Chondrocyte (in vitro differentiated cells): ENCODE data around the gene SCN4A. TPM values are rescaled to one million over a fixed set of nuclear protein-coding genes. Genes with fewer than 3 reads are reported as not detected.
"Not testable (repeated sequence)": the region's sequence is repeated elsewhere in the genome, so short reads cannot be mapped to it uniquely, and the experiment has no call there.

Experiments
- DNase-seq: peaks from one replicate; pipeline ENCODE4 v3.0.0; 2021; ENCODE audit warnings: mixed read lengths, low spot score
- H3K27ac Mint-ChIP-seq: one replicate; pipeline ENCODE4 v1.8.0; 2021; ENCODE audit warnings: mild to moderate bottlenecking, moderate library complexity, mixed read lengths; ENCODE audit not compliant: unreplicated experiment
- H3K27me3 Mint-ChIP-seq: 2 replicates; pipeline ENCODE4 v1.8.0; 2021; ENCODE audit warnings: low read depth, mixed read lengths
- H3K36me3 Mint-ChIP-seq: 2 replicates; pipeline ENCODE4 v1.8.0; 2021; ENCODE audit warnings: low read depth, mixed read lengths
- H3K4me1 Mint-ChIP-seq: 2 replicates; pipeline ENCODE4 v1.8.0; 2021; ENCODE audit warnings: low read depth, mild to moderate bottlenecking, mixed read lengths
- H3K4me3 Mint-ChIP-seq: one replicate; pipeline ENCODE4 v1.8.0; 2021; ENCODE audit warnings: mild to moderate bottlenecking, moderate library complexity, mixed read lengths; ENCODE audit not compliant: unreplicated experiment
- H3K9me3 Mint-ChIP-seq: 2 replicates; pipeline ENCODE4 v1.8.0; 2021; ENCODE audit warnings: low read depth, mixed read lengths
- total RNA-seq: library from RNA; stranded (reverse); gene quantifications from 3 replicates; pipeline ENCODE4 v1.2.1, GENCODE V29; 2021
- TF ChIP-seq, protein P1 (sequence below): fragments of 200-600 bp; sonication (generic); IDR thresholded peaks from 2 replicates; pipeline ENCODE4 v1.5.0; 2021; ENCODE audit warnings: antibody characterized with exemption, mild to moderate bottlenecking, moderate library complexity

The SCN4A gene
- total RNA-seq, 1 donor from 2014 or later = not detected

DNA sequence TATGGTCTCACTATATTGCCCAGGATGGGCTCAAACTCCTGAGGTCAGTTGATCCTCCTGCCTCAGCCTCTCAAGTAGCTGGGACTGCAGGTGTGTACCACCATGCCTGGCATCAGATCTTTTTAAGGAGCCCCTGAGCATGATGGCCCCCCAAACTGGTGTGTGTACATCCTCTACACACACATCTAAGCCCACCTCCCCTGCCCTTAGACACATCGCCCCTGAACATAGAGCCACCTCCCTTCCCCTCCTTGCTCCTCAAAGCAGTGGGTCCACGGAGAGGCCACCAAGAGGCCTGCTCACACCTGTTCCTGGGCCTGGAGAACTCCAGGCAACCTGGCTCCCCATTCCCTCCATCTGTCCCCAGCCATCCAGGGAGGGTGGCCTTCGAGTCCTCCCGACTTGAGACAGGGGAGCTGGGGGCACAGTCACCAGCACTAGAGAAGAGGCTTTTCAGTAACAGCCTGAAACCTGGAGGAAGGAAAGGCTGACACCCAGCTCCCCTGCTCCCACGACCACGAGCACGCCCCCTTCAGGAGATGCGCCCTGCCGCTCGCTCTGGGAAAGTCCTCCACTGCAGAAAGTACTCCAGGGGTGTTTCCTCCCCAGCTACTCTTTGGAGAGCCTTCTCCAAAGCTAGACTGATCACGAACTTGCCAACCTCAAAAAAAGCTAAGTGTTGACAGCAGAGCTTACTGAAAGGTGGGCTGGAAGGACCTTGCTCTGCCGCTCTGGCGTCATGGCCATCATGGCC is 12.8 kb upstream of the SCN4A start:
- Mint-ChIP-seq H3K27me3 (peaks cover 8% of the 10 kb centered on the region), H3K9me3 (peaks cover 11% of the 10 kb centered on the region), H3K4me3 (no peak overlapping the region), H3K36me3 (peaks cover 4% of the 10 kb centered on the region), H3K4me1 (peaks cover 35% of the 10 kb centered on the region), H3K27ac (no peak overlapping the region)
- TF ChIP-seq, protein P1, sequence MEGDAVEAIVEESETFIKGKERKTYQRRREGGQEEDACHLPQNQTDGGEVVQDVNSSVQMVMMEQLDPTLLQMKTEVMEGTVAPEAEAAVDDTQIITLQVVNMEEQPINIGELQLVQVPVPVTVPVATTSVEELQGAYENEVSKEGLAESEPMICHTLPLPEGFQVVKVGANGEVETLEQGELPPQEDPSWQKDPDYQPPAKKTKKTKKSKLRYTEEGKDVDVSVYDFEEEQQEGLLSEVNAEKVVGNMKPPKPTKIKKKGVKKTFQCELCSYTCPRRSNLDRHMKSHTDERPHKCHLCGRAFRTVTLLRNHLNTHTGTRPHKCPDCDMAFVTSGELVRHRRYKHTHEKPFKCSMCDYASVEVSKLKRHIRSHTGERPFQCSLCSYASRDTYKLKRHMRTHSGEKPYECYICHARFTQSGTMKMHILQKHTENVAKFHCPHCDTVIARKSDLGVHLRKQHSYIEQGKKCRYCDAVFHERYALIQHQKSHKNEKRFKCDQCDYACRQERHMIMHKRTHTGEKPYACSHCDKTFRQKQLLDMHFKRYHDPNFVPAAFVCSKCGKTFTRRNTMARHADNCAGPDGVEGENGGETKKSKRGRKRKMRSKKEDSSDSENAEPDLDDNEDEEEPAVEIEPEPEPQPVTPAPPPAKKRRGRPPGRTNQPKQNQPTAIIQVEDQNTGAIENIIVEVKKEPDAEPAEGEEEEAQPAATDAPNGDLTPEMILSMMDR = no peak
- no peak for DNase-seq

DNA sequence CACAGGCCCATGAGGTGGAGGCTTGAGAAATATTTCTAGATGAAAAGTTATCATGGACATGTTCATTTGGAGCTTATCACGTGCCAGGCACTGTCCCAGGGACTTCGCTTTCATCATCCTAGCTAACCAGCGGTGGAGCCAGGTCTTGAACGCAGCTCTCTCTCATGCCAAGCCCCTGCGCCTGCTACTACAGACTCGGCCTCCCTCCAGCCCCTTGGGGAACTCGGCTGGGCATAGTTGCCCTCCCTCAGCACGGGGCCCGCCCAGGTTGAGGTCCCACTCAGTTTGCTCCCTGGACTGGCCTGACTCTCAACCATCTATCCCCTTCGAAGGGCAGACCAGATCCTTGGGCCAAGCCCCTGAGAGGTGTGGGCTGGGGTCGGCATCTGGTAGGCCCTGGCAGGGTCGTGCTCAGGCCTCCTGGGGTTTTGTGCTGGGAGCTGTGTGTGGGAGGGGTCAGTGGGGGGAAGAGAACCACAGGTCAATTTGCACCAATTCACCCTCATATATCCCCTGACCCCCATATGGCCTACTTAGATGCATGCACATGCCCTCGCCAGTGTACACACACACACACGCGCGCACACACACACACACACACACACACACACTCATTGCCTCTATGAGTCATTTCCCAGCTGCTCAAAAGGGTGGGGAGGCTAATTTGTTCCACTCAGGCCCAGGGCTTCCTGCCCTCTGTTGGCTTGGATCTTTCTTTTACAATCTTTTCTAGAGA is 12.1 kb upstream of the SCN4A start:
- Mint-ChIP-seq H3K4me1 (peaks cover 41% of the 10 kb centered on the region), H3K27ac (peak overlapping the region; percentile 5), H3K9me3 (peaks cover 11% of the 10 kb centered on the region), H3K27me3 (peaks cover 6% of the 10 kb centered on the region), H3K36me3 (peaks cover 4% of the 10 kb centered on the region), H3K4me3 (no peak overlapping the region)
- TF ChIP-seq, protein P1 = no peak
- DNase-seq = no peak

DNA sequence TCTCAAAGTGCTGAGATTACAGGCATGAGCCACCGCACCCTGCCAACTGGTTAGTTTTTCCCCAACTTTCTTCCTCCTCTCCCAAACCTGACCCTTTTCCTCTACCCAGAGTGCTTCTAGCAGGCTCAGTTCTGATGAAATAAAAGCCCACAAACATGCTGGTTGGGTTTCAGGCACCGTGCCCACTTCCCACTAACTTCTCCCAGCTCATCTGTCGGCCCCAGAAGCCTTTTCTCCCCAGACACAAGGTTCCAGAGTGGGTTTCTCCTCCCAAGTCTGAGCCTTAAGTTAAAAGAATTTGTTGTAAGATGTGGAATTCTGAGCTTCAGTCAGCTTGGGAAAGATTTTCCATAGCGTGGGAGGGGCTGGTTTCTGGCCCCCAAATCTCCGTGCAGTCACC is 11.5 kb upstream of the SCN4A start:
- peak overlapping the region; percentile 19 for H3K27ac Mint-ChIP-seq
- TF ChIP-seq, protein P1 = no peak
- H3K36me3 Mint-ChIP-seq = peaks cover 4% of the 10 kb centered on the region
- no peak for DNase-seq
- no peak overlapping the region for H3K4me3 Mint-ChIP-seq
- H3K4me1 Mint-ChIP-seq = peaks cover 36% of the 10 kb centered on the region
- H3K9me3 Mint-ChIP-seq = peaks cover 11% of the 10 kb centered on the region
- peaks cover 2% of the 10 kb centered on the region for H3K27me3 Mint-ChIP-seq

DNA sequence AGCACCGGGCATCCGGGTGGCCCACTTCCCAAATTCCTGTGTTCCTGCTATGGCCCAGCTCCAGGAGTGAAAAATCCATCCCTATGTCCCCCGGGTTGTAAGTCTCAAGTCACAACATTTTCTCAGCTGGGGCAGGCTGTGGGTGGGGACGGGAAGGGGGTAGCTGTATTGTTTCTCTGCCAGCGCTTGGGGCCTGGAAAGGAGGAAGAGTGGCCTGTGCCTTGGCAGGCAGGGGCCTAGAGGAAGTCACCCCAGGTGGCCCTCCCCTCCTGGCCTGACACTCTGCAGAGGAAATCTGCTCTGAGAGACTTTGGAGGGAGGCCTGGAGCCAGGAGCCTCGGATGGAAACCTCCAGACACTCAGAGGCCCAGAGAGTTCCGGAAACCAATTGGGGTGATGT is 10.6 kb upstream of the SCN4A start:
- H3K4me1 Mint-ChIP-seq = peaks cover 28% of the 10 kb centered on the region
- H3K27me3 Mint-ChIP-seq = no peaks in the 10 kb centered on the region
- DNase-seq = no peak
- H3K27ac Mint-ChIP-seq = no peak overlapping the region
- TF ChIP-seq, protein P1 = no peak
- peaks cover 11% of the 10 kb centered on the region for H3K9me3 Mint-ChIP-seq
- H3K4me3 Mint-ChIP-seq = no peak overlapping the region
- H3K36me3 Mint-ChIP-seq = peaks cover 4% of the 10 kb centered on the region

DNA sequence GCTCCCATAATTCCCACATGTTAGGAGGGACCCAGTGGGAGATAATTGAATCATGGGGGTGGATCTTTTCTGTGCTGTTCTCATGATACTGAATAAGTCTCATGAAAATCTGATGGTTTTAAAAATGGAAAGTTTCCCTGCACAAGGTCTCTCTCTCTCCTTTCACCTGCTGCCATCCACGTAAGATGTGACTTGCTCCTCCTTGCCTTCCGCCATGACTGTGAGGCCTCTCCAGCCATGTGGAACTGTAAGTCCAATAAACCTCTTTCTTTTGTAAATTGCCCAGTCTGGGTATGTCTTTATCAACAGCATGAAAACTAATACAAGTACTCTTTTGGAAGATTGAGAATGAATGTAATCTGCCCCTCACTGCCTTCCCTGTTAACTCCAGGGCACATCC is 9.9 kb upstream of the SCN4A start:
- not testable (repeated sequence) for H3K27me3 Mint-ChIP-seq, DNase-seq, H3K27ac Mint-ChIP-seq, H3K36me3 Mint-ChIP-seq, H3K4me3 Mint-ChIP-seq
- Mint-ChIP-seq H3K9me3 (peaks cover 11% of the 10 kb centered on the region), H3K4me1 (peaks cover 28% of the 10 kb centered on the region)
